ENCODE results near the gene TMEM95.

TMEM95 gene

GRCh38 chr17:7403727-7403976 lies 48.7 kb downstream of the TMEM95 start:
- DNase-seq (ENCODE audit: insufficient read length, low spot score), result no peak
- no peak for TF ChIP-seq CTCF (IDR thresholded peaks at IDR 0.05; ENCODE audit: insufficient read depth, missing control alignments)
- no peak for FAIRE-seq

GRCh38 chr17:7403977-7404736 lies 49.2 kb downstream of the TMEM95 start, which contains the start of gene TMEM256:
Gene TMEM256, minus strand, starts transcription at chr17:7404097. Its CDS starts 13 bp downstream, at chr17:7404084.
- peak; percentile 66 for DNase-seq (ENCODE audit: insufficient read length, low spot score)
- no peak for TF ChIP-seq CTCF (IDR thresholded peaks at IDR 0.05; ENCODE audit: insufficient read depth, missing control alignments)
- no peak for FAIRE-seq

GRCh38 chr17:7404737-7405349 lies 49.9 kb downstream of the TMEM95 start:
- TF ChIP-seq CTCF (IDR thresholded peaks at IDR 0.05; ENCODE audit: insufficient read depth, missing control alignments), result no peak
- no peak for DNase-seq (ENCODE audit: insufficient read length, low spot score)
- no peak for FAIRE-seq

- FAIRE-seq, result no peak
- TF ChIP-seq CTCF (IDR thresholded peaks at IDR 0.05; ENCODE audit: insufficient read depth, missing control alignments), result no peak
- no peak for DNase-seq (ENCODE audit: insufficient read length, low spot score)
These were observed 50.6 kb downstream of the TMEM95 start for GRCh38 chr17:7405350-7406234.

- DNase-seq (ENCODE audit: insufficient read length, low spot score), result no peak
- no peak for TF ChIP-seq CTCF (IDR thresholded peaks at IDR 0.05; ENCODE audit: insufficient read depth, missing control alignments)
- no peak for FAIRE-seq
These were observed 51.4 kb downstream of the TMEM95 start for GRCh38 chr17:7406235-7406825.

Measured in D721Med (cell line).